Measurements from ENCODE around the gene PGBD5.
"Not testable (repeated sequence)": the region's sequence is repeated elsewhere in the genome, so short reads cannot be mapped to it uniquely, and the experiment has no call there.

PGBD5 gene

DNA sequence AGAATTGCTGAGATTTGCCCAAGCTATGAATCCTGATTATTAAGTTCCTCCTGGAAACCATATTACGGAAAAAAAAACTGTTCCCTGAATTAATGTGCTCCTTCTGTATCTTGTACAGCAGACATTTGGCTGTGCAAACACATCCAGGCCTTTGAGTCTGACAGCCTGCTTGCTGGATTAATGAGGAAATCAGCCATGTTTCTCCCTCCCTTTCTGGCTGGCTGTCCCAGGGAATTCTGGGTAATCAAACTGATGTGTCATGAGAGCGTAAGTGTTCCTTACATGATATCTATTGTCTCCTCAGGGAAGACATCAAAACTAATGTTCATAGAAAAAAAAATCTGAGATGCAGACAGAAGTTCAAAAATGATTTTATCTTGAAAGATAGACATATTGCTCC is 18.8 kb downstream of the PGBD5 start:
- Histone ChIP-seq H3K36me3 (no peaks in the 10 kb centered on the region), H3K27ac (no peak overlapping the region), H3K9me3 (no peaks in the 10 kb centered on the region), H3K27me3 (no peaks in the 10 kb centered on the region), H3K4me1 (no peaks in the 10 kb centered on the region), H3K4me3 (no peak overlapping the region)
- intact Hi-C loops (cut with DNase I; ENCODE audit: low total_unique reads) = no loop called here
- TF ChIP-seq, protein P1, sequence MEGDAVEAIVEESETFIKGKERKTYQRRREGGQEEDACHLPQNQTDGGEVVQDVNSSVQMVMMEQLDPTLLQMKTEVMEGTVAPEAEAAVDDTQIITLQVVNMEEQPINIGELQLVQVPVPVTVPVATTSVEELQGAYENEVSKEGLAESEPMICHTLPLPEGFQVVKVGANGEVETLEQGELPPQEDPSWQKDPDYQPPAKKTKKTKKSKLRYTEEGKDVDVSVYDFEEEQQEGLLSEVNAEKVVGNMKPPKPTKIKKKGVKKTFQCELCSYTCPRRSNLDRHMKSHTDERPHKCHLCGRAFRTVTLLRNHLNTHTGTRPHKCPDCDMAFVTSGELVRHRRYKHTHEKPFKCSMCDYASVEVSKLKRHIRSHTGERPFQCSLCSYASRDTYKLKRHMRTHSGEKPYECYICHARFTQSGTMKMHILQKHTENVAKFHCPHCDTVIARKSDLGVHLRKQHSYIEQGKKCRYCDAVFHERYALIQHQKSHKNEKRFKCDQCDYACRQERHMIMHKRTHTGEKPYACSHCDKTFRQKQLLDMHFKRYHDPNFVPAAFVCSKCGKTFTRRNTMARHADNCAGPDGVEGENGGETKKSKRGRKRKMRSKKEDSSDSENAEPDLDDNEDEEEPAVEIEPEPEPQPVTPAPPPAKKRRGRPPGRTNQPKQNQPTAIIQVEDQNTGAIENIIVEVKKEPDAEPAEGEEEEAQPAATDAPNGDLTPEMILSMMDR (IDR thresholded peaks at IDR 0.05) = no peak
- DNase-seq = no peak

DNA sequence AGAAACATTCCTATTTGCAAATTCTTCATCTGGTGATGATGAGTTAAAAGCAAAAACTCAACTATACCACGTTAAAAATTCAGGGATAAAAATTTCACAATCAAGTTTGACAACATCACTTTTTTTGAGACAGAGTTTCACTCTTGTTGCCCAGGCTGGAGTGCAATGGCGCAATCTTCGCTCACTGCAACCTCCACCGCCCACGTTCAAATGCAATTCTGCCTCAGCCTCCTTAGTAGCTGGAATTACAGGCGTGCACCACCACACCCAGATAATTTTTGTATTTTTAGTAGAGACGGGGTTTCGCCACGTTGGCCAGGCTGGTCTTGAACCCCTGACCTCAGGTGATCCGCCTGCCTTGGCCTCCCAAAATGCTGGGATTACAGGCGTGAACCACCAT is 19.4 kb downstream of the PGBD5 start:
- DNase-seq; intact Hi-C loops (cut with DNase I; ENCODE audit: low total_unique reads); H3K27ac ChIP-seq: not testable (repeated sequence)

DNA sequence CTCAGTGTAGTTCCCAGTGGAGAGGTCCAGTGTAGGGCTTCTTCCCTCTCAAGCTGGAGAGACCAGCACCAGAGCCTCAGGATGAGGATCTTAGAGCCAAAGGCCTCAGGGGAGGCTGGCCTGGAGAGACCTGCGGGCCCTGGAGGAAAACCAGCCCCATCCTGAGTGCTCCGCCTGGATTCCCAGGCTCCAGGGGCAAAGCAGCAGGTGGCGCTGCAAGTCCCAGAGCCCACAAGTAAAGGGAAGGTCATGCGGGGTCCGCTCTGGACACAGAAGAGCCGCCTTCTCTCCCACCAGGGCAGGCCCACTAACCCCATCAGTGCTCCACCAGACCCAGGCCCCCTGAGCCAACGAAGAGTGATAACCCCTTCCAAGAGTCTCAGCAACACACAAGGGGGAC is 22.7 kb downstream of the PGBD5 start:
- H3K4me3 ChIP-seq = no peak overlapping the region
- no peak for DNase-seq
- no peaks in the 10 kb centered on the region for H3K27me3 ChIP-seq
- H3K9me3 ChIP-seq = no peaks in the 10 kb centered on the region
- intact Hi-C loops (cut with DNase I; ENCODE audit: low total_unique reads) = no loop called here
- H3K27ac ChIP-seq = no peak overlapping the region
- H3K4me1 ChIP-seq = no peaks in the 10 kb centered on the region
- TF ChIP-seq, protein P1 (IDR thresholded peaks at IDR 0.05) = no peak
- H3K36me3 ChIP-seq = no peaks in the 10 kb centered on the region

More for the DNA sequence above, 19.4 kb downstream of the PGBD5 start:
- not testable (repeated sequence) for H3K4me1 ChIP-seq, H3K4me3 ChIP-seq, H3K9me3 ChIP-seq, H3K27me3 ChIP-seq, H3K36me3 ChIP-seq

DNA sequence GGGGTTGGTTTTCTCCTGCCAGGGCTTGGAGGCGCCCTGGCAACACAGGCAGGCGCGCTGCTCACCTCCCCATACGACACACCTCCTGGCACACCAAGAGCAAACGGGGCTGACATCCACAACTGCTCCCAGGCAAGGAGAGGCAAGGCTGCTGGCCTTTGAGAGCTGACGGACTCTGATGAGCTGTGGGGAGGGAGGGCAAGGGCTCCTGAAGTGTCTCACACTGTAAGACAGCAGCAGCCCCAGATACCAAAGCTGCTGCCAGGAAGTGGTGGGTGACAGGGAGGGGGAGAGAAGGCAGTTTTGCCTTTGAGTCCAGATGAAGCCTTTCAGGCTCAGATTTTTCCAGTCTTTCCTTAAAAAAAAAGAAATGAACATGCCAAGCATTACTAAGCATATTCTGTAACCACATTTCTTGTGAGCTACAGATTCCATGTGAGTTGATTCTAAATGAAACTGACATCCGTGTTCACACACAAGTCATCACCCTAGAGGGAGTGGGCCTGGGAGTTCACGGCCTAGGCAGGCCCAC is 24.3 kb downstream of the PGBD5 start:
- Histone ChIP-seq H3K27me3 (peaks cover 0 to 1% of the 10 kb centered on the region in 2 donors), H3K4me1 (no peaks in the 10 kb centered on the region), H3K9me3 (no peaks in the 10 kb centered on the region), H3K27ac (no peak overlapping the region), H3K36me3 (no peaks in the 10 kb centered on the region), H3K4me3 (no peak overlapping the region)
- intact Hi-C loops (cut with DNase I; ENCODE audit: low total_unique reads) = no loop called here
- no peak for DNase-seq
- TF ChIP-seq, protein P1 (IDR thresholded peaks at IDR 0.05) = no peak

DNA sequence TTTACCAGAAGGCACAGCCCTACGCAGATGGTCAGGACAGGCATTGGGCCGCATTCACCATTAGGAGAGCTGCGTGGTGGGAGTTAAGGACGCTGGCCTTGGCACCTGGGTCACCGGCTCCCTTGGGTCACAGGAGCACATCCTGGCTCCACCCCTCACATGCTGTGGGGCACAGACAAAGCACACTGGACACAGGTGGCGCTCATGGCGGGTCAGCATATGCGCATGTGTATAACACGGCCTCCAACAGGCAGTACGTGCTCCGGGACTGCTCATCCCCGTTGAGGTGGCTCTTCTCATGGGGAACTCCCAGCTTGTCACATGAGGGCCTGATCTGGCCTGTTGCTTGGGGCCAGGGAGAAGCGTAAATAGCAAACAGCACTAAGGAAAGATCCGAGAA is 25.0 kb downstream of the PGBD5 start:
- Histone ChIP-seq H3K4me1 (no peaks in the 10 kb centered on the region), H3K36me3 (no peaks in the 10 kb centered on the region), H3K9me3 (no peaks in the 10 kb centered on the region), H3K27me3 (peaks cover 0 to 5% of the 10 kb centered on the region in 2 donors), H3K27ac (no peak overlapping the region), H3K4me3 (no peak overlapping the region)
- TF ChIP-seq, protein P1 (IDR thresholded peaks at IDR 0.05) = no peak
- intact Hi-C loops (cut with DNase I; ENCODE audit: low total_unique reads) = no loop called here
- DNase-seq = no peak

DNA sequence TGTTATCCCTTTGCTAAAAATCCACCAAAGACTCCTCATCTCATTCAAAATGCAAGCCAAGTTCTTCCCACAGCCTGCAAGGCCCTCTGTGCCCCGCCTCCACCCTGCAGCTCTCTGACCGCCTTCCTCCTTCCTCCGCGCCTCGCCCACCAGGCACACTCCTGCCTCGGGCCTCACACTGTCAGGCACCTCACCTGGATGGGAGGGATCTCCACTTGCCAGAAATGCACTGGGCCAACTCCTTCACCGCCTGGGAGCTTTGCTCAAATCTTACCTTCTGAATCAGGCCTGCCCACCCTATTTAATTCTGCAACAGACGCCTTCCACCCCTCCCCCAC is 26.2 kb downstream of the PGBD5 start:
- no peaks in the 10 kb centered on the region for H3K4me1 ChIP-seq
- TF ChIP-seq, protein P1 (IDR thresholded peaks at IDR 0.05) = no peak
- intact Hi-C loops (cut with DNase I; ENCODE audit: low total_unique reads) = no loop called here
- H3K27ac ChIP-seq = no peak overlapping the region
- no peaks in the 10 kb centered on the region for H3K36me3 ChIP-seq
- no peak for DNase-seq
- no peaks in the 10 kb centered on the region for H3K9me3 ChIP-seq
- peaks cover 0 to 5% of the 10 kb centered on the region in 2 donors for H3K27me3 ChIP-seq
- H3K4me3 ChIP-seq = no peak overlapping the region
